Skin of body (tissue), 2 donors: Measurements from ENCODE around the gene FBXO21. TPM values are rescaled to one million over a fixed set of nuclear protein-coding genes. Genes with fewer than 3 reads are reported as not detected.
"Not testable (repeated sequence)": the region's sequence is repeated elsewhere in the genome, so short reads cannot be mapped to it uniquely, and the experiment has no call there.

Source experiments
- DNase-seq: peaks from one replicate; lab custom pipeline; 2025; lab: John Stamatoyannopoulos, UW
- total RNA-seq: library from RNA; depleted of rRNA; stranded (reverse); fragments of >200 nt; gene quantifications from one replicate; pipeline ENCODE4 v1.2.3, GENCODE V29; 2014

FBXO21 gene
- total RNA-seq, 1 donor from 2014 or later = 58.3 TPM

GRCh38 chr12:117199956-117200744 lies 9.9 kb upstream of the FBXO21 start:
- not testable (repeated sequence) for DNase-seq

- not testable (repeated sequence) for DNase-seq
Observed at GRCh38 chr12:117196334-117196733, 6.1 kb upstream of the FBXO21 start.

GRCh38 chr12:117195027-117195426 lies 4.8 kb upstream of the FBXO21 start:
- not testable (repeated sequence) for DNase-seq

- DNase-seq = no peak
Observed at GRCh38 chr12:117193903-117194302, 3.6 kb upstream of the FBXO21 start.

GRCh38 chr12:117192581-117192980 lies 2.3 kb upstream of the FBXO21 start:
- DNase-seq = not testable (repeated sequence)

GRCh38 chr12:117192057-117192456 lies 1.8 kb upstream of the FBXO21 start:
- DNase-seq = no peak

- DNase-seq = no peak
Observed at GRCh38 chr12:117189725-117190209, 503 bp downstream of the FBXO21 start.

- peak; percentile 55 for DNase-seq
Observed at GRCh38 chr12:117188961-117189724, 1.1 kb downstream of the FBXO21 start.

GRCh38 chr12:117188121-117188665 lies 2.1 kb downstream of the FBXO21 start:
- DNase-seq = no peak

- no peak for DNase-seq
Observed at GRCh38 chr12:117187421-117187820, 2.8 kb downstream of the FBXO21 start.

- no peak for DNase-seq
Observed at GRCh38 chr12:117182866-117183265, 7.4 kb downstream of the FBXO21 start.

- not testable (repeated sequence) for DNase-seq
Observed at GRCh38 chr12:117181468-117181843, 8.8 kb downstream of the FBXO21 start.

- DNase-seq = no peak
Observed at GRCh38 chr12:117180758-117181467, 9.4 kb downstream of the FBXO21 start.

- no peak for DNase-seq
Observed at GRCh38 chr12:117178745-117179144, 11.5 kb downstream of the FBXO21 start.

- no peak for DNase-seq
Observed at GRCh38 chr12:117178301-117178700, 12.0 kb downstream of the FBXO21 start.

- no peak for DNase-seq
Observed at GRCh38 chr12:117172168-117172567, 18.1 kb downstream of the FBXO21 start.

GRCh38 chr12:117171499-117172162 lies 18.6 kb downstream of the FBXO21 start:
- no peak for DNase-seq

GRCh38 chr12:117169548-117169947 lies 20.7 kb downstream of the FBXO21 start:
- no peak for DNase-seq

- DNase-seq = no peak
Observed at GRCh38 chr12:117168976-117169375, 21.3 kb downstream of the FBXO21 start.

- DNase-seq = no peak
Observed at GRCh38 chr12:117167769-117168168, 22.5 kb downstream of the FBXO21 start.

- DNase-seq = no peak
Observed at GRCh38 chr12:117166107-117166506, 24.2 kb downstream of the FBXO21 start.
